ENCODE data around the gene FILIP1.

The FILIP1 gene

DNA sequence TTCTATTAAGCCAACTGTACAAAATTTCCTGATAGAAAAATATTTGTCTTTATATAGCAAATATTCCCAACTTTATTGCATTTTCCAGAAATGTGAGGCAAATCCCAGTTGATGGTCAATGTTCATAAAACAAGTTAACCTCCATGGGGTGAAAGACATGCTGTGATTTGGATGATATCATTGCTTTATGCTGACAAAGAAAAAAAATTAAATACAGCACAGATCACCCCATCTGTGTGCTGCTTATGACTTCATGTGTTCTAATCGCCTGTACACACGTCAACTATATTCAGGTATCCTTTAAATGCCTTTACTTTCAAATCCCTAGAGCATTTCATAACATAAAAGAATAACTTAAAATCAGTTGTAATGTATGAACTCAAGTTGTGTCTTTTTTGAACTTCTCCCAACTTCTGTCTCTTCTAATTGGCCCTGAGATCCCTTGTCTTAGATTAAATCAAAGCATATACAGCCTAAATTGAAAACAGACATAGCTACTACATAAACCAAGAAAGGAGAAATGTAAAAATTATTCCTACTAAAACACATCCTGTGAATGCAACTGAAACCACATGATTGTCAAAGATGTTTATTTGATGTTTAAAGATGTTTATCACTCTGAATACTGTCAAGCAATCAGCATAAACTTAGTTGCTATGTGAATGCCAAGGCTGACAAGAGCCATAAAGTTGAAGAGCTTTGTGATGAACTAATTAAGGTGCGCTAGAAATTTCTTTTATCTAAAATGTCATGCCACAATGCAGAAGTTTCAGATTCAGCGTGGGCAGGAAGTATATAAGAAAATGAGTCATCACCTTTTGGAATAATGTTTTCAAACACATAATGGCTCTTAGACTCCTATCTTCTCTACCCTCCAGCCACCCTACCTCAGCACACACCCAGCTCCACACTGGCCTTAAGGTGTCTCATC, 68.7 kb downstream of the FILIP1 start:
- H3K4me1 ChIP-seq (ENCODE audit: insufficient read depth, low read length) = no peaks in the 10 kb centered on the region
- no peak overlapping the region for H3K4me2 ChIP-seq (ENCODE audit: insufficient read depth, low read length)
- H3K9ac ChIP-seq (ENCODE audit: low read depth, low read length) = no peak overlapping the region
- no peak overlapping the region for H2AFZ ChIP-seq (ENCODE audit: low read depth, low read length)
- no peak overlapping the region for H3K27ac ChIP-seq (ENCODE audit: low read length)
- no peak overlapping the region for H3K4me3 ChIP-seq (ENCODE audit: low read depth in 1 of 2, low read length in 2 of 2)
- no peaks in the 10 kb centered on the region for H3K79me2 ChIP-seq (ENCODE audit: insufficient read depth, low read length)
- TF ChIP-seq, protein P1, sequence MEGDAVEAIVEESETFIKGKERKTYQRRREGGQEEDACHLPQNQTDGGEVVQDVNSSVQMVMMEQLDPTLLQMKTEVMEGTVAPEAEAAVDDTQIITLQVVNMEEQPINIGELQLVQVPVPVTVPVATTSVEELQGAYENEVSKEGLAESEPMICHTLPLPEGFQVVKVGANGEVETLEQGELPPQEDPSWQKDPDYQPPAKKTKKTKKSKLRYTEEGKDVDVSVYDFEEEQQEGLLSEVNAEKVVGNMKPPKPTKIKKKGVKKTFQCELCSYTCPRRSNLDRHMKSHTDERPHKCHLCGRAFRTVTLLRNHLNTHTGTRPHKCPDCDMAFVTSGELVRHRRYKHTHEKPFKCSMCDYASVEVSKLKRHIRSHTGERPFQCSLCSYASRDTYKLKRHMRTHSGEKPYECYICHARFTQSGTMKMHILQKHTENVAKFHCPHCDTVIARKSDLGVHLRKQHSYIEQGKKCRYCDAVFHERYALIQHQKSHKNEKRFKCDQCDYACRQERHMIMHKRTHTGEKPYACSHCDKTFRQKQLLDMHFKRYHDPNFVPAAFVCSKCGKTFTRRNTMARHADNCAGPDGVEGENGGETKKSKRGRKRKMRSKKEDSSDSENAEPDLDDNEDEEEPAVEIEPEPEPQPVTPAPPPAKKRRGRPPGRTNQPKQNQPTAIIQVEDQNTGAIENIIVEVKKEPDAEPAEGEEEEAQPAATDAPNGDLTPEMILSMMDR (IDR thresholded peaks at IDR 0.05; ENCODE audit: borderline replicate concordance, extremely low read depth, low read length, poor library complexity, severe bottlenecking) = no peak
- no peak for TF ChIP-seq EZH2 (IDR thresholded peaks at IDR 0.05; ENCODE audit: borderline replicate concordance, low read depth, low read length, severe bottlenecking)
- no peaks in the 10 kb centered on the region for H4K20me1 ChIP-seq (ENCODE audit: insufficient read depth, low read length)
- no peaks in the 10 kb centered on the region for H3K27me3 ChIP-seq (ENCODE audit: insufficient read depth, low read length, poor library complexity)
- ATAC-seq (ENCODE audit: insufficient read depth, low read depth) = no peak
- DNase-seq = no peak
- H3K36me3 ChIP-seq (ENCODE audit: insufficient read depth, low read length) = no peaks in the 10 kb centered on the region
- no peaks in the 10 kb centered on the region for H3K9me3 ChIP-seq (ENCODE audit: insufficient read depth, low read length, severe bottlenecking)

- no peak overlapping the region for H3K27ac ChIP-seq (ENCODE audit: low read length)
- H3K27me3 ChIP-seq (ENCODE audit: insufficient read depth, low read length, poor library complexity) = no peaks in the 10 kb centered on the region
- H3K4me2 ChIP-seq (ENCODE audit: insufficient read depth, low read length) = no peak overlapping the region
- H3K79me2 ChIP-seq (ENCODE audit: insufficient read depth, low read length) = no peaks in the 10 kb centered on the region
- no peak for DNase-seq
- H3K36me3 ChIP-seq (ENCODE audit: insufficient read depth, low read length) = no peaks in the 10 kb centered on the region
- no peaks in the 10 kb centered on the region for H4K20me1 ChIP-seq (ENCODE audit: insufficient read depth, low read length)
- no peak overlapping the region for H2AFZ ChIP-seq (ENCODE audit: low read depth, low read length)
- TF ChIP-seq, protein P1 (IDR thresholded peaks at IDR 0.05; ENCODE audit: borderline replicate concordance, extremely low read depth, low read length, poor library complexity, severe bottlenecking) = no peak
- no peak for TF ChIP-seq EZH2 (IDR thresholded peaks at IDR 0.05; ENCODE audit: borderline replicate concordance, low read depth, low read length, severe bottlenecking)
- H3K9ac ChIP-seq (ENCODE audit: low read depth, low read length) = no peak overlapping the region
- H3K4me1 ChIP-seq (ENCODE audit: insufficient read depth, low read length) = no peaks in the 10 kb centered on the region
- H3K4me3 ChIP-seq (ENCODE audit: low read depth in 1 of 2, low read length in 2 of 2) = no peak overlapping the region
- H3K9me3 ChIP-seq (ENCODE audit: insufficient read depth, low read length, severe bottlenecking) = no peaks in the 10 kb centered on the region
- ATAC-seq (ENCODE audit: insufficient read depth, low read depth) = no peak
Measured at GRCh38 chr6:75423386-75423785, 70.2 kb downstream of the FILIP1 start.

DNA sequence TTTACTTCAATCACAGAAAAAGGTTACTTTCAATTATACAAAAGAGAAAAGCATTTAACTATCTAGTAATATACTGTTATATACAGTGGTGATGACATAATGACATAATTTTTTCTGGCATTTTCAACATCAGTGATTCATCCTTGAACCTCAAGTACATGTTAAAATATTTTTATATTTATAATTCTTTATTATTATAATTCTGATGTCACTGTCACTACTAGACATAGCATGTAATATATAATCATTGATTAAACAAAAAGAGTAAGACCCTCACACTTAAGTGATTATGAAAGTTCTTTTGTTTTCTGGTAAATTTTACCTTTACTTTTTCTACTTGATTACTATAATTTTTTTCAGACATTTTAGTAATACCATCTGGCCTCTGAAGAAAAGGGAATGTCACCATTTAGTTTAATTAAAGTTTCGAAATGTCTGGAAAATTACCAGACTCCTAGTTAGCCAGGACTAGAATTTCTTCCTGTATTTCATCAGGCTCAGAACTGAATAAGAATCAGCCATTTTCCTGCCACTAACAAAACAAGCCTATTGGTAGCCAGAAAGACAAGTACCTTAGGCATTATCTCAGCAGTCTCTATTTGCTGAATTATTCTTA, 71.5 kb downstream of the FILIP1 start:
- Histone ChIP-seq H2AFZ (ENCODE audit: low read depth, low read length) (no peak overlapping the region), H3K27me3 (ENCODE audit: insufficient read depth, low read length, poor library complexity) (no peaks in the 10 kb centered on the region), H3K9me3 (ENCODE audit: insufficient read depth, low read length, severe bottlenecking) (no peaks in the 10 kb centered on the region), H3K4me2 (ENCODE audit: insufficient read depth, low read length) (no peak overlapping the region), H3K4me1 (ENCODE audit: insufficient read depth, low read length) (no peaks in the 10 kb centered on the region), H3K9ac (ENCODE audit: low read depth, low read length) (no peak overlapping the region), H3K27ac (ENCODE audit: low read length) (no peak overlapping the region), H3K4me3 (ENCODE audit: low read depth in 1 of 2, low read length in 2 of 2) (no peak overlapping the region), H3K36me3 (ENCODE audit: insufficient read depth, low read length) (no peaks in the 10 kb centered on the region), H4K20me1 (ENCODE audit: insufficient read depth, low read length) (no peaks in the 10 kb centered on the region), H3K79me2 (ENCODE audit: insufficient read depth, low read length) (no peaks in the 10 kb centered on the region)
- DNase-seq = no peak
- ATAC-seq (ENCODE audit: insufficient read depth, low read depth) = no peak
- no peak for TF ChIP-seq EZH2 (IDR thresholded peaks at IDR 0.05; ENCODE audit: borderline replicate concordance, low read depth, low read length, severe bottlenecking)
- TF ChIP-seq, protein P1 (IDR thresholded peaks at IDR 0.05; ENCODE audit: borderline replicate concordance, extremely low read depth, low read length, poor library complexity, severe bottlenecking) = no peak

Measured in DND-41 (cell line).